Prostate gland (tissue), 2 donors: ENCODE measurements around the gene RAD51B. TPM values are rescaled to one million over a fixed set of nuclear protein-coding genes. Genes with fewer than 3 reads are reported as not detected.

Source experiments
- DNase-seq: peaks from one replicate; pipeline ENCODE4 v3.0.0-alpha.2; 2019; ENCODE audit warnings: low spot score
- H3K27ac ChIP-seq, 2 donors: fragments of 200-600 bp; sonication (generic); 2 replicates each; pipeline ENCODE4 v1.5.1; 2017 to 2019
- H3K27me3 ChIP-seq: fragments of 200-600 bp; sonication (generic); replicated peaks from 2 replicates; pipeline ENCODE4 v1.5.1; 2019; ENCODE audit not compliant: insufficient read depth
- H3K36me3 ChIP-seq, 2 donors: fragments of 200-600 bp; sonication (generic); 1 replicate in 1 of 2; 2 replicates in 1 of 2; pipeline versions ENCODE4 v1.5.1 to v1.8.1; 2017 to 2019
- H3K4me1 ChIP-seq: fragments of 200-600 bp; sonication (generic); replicated peaks from 2 replicates; pipeline ENCODE4 v1.5.1; 2019
- H3K4me3 ChIP-seq, 2 donors: fragments of 200-600 bp; sonication (generic); 2 replicates each; pipeline ENCODE4 v1.5.1; 2017 to 2019
- H3K9me3 ChIP-seq: fragments of 200-600 bp; sonication (generic); 2 replicates; pipeline ENCODE4 v1.5.1; 2017
- POLR2A ChIP-seq: fragments of 450-650 bp; IDR thresholded peaks from one replicate; pipeline ENCODE4 v1.6.1; 2016; ENCODE audit warnings: antibody characterized with exemption, mild to moderate bottlenecking
- POLR2AphosphoS5 ChIP-seq: sonication (generic); formaldehyde crosslinking; IDR thresholded peaks from one replicate; pipeline ENCODE4 v1.6.1; 2017; ENCODE audit warnings: antibody characterized with exemption
- WGBS: methylation state at CpG from one replicate; pipeline ENCODE4 v1.1.5; 2018; 5-methylcytosine and 5-hydroxymethylcytosine counted together
- intact Hi-C: fragments of 100-400 bp; cut with DNase I; formaldehyde crosslinking; loops from one replicate; pipeline ENCODE4 v1.14.2; 2022
- total RNA-seq, 2 donors: library from RNA; depleted of rRNA; stranded (reverse); fragments of >200 nt; gene quantifications; one replicate each; pipeline ENCODE4 v1.1.0, GENCODE V29; 2016
- TF ChIP-seq, protein P1 (sequence below), 4 experiments: fragments of 200-600 bp in 2 of 4; fragments of 450-650 bp in 2 of 4; sonication (generic) in 2 of 4; IDR thresholded peaks; 1 replicate in 3 of 4; 2 replicates in 1 of 4; pipeline ENCODE4 v1.5.1; 2016 to 2019; ENCODE audit warnings: antibody characterized with exemption in 4 of 4, mild to moderate bottlenecking in 2 of 4, moderate library complexity in 2 of 4

RAD51B gene
- total RNA-seq, 2 donors from 2014 or later, result 14.9 to 35.8 TPM

DNA sequence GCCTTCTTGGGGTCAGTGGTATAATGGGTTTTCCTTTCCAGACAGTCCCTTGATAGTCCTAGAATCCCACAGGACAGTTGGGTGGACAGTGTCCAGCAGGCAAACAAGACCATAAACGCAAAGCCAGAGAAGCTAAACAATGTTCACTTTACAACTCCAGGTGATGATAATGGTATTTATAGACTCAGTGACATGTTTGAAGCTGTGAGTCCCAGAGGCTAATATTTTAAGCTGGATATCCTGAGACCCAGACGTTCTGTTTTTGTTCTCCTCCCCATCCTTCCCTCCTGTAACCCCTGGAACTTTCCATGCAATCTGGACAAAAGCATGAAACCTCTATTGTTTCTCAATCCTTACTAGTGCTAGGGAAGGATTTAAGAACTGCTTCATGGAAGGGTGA, 852.3 kb downstream of the RAD51B start:
- DNase-seq, result no peak
- no peaks in the 10 kb centered on the region for H3K27me3 ChIP-seq
- 13% methylated on average over 2 of the region's 2 CpGs for WGBS
- TF ChIP-seq POLR2AphosphoS5 (peak; percentile 6), POLR2A (no peak)
- intact Hi-C loops, result no loop called here
- no peaks in the 10 kb centered on the region for H3K9me3 ChIP-seq
- H3K36me3 ChIP-seq, result no peaks in the 10 kb centered on the region
- H3K27ac ChIP-seq, result no peak overlapping the region
- no peak overlapping the region for H3K4me3 ChIP-seq
- H3K4me1 ChIP-seq, result peaks cover 22% of the 10 kb centered on the region

DNA sequence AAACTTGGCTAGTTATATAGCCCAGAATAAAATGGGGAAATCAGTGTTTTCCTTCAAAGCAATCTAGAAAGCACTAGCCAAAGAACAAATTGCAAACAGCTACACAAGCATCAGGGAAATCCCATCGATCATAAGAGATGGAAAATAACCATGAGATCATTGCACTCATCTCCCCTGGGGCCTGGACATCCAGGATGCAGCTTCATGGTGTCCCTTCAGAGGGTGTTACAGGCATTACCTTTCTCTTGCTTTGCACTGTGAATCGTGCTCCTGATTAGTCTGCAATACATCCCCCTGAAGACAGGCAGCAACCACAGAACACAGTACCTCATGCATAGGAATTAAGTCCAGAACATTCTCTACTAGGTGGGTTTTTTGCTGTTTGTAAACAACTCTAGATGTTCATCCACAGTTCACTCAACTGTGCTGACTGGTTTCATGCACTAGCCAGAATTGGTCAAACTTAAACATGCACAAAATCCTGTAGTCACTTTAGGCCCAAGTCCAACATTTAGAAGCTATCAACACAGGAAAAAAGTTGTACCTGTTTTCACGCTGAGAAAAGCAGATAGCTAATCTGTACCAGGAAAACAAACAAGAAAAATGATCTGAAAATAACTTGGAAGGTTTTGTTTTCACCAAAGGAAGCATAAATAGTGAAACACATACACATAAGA, 853.2 kb downstream of the RAD51B start:
- peaks cover 17% of the 10 kb centered on the region for H3K4me1 ChIP-seq
- no peak for DNase-seq
- no peak overlapping the region for H3K4me3 ChIP-seq
- no peaks in the 10 kb centered on the region for H3K9me3 ChIP-seq
- H3K36me3 ChIP-seq, result no peaks in the 10 kb centered on the region
- no peak overlapping the region for H3K27ac ChIP-seq
- 62% methylated on average over 3 of the region's 3 CpGs for WGBS
- H3K27me3 ChIP-seq, result no peaks in the 10 kb centered on the region
- no peak for TF ChIP-seq POLR2AphosphoS5
- no peak for TF ChIP-seq POLR2A
- TF ChIP-seq, protein P1, sequence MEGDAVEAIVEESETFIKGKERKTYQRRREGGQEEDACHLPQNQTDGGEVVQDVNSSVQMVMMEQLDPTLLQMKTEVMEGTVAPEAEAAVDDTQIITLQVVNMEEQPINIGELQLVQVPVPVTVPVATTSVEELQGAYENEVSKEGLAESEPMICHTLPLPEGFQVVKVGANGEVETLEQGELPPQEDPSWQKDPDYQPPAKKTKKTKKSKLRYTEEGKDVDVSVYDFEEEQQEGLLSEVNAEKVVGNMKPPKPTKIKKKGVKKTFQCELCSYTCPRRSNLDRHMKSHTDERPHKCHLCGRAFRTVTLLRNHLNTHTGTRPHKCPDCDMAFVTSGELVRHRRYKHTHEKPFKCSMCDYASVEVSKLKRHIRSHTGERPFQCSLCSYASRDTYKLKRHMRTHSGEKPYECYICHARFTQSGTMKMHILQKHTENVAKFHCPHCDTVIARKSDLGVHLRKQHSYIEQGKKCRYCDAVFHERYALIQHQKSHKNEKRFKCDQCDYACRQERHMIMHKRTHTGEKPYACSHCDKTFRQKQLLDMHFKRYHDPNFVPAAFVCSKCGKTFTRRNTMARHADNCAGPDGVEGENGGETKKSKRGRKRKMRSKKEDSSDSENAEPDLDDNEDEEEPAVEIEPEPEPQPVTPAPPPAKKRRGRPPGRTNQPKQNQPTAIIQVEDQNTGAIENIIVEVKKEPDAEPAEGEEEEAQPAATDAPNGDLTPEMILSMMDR (IDR thresholded peaks at IDR 0.05), result peak in 1 of 4 experiments; percentile 6
- intact Hi-C loops, result no loop called here

DNA sequence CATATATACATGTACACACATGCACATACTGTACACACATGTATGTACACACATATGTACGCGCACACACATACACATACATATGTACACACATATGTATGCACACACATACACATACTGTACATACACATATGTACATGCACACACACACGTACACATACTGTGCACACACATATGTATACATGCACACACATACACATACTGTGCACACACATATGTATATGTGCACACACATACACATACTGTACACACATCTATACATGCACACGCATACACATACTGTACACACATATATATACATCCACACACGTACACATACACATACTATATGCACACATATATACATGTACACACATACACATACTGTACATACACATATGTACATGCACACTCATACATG, 853.9 kb downstream of the RAD51B start:
- WGBS, result 96% methylated on average over 5 of the region's 5 CpGs
- Histone ChIP-seq H3K9me3 (no peaks in the 10 kb centered on the region), H3K4me3 (no peak overlapping the region), H3K4me1 (peaks cover 12% of the 10 kb centered on the region), H3K36me3 (no peaks in the 10 kb centered on the region), H3K27ac (no peak overlapping the region), H3K27me3 (no peaks in the 10 kb centered on the region)
- TF ChIP-seq POLR2AphosphoS5 (no peak), POLR2A (no peak)
- TF ChIP-seq, protein P1 (IDR thresholded peaks at IDR 0.05), result no peak
- intact Hi-C loops, result no loop called here
- DNase-seq, result no peak

DNA sequence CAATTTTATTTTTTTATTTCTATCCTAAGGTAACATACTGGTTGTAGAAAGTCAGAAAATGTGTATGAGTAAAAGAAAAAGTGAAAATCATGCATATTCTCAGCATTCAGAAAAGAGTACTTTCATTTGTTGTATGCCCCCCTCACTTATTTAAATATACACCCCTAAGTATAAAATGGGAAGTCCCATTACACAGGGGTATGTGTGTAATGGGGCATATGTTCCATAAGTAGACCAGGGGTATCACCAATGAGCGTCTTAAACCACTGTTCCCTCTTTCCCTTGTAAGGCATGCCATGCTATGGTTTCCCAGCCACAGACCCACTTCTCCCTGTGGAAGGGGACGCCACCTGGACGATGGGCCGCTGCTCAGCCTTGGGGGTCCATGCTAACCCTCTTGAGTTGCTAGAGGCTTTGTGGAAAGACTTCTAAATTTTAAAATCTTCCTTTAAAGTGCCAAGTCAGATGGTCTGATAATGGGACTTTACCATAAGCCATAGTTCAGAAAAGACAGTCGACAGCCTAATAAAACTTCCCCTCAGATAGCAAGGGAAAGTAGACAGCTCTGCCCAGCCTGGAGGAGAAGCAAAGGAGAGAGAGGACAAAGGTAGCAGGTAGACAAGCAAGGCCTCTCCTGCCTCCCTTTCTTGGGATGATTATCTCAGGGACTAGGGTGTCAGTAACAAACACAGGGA, 855.1 kb downstream of the RAD51B start:
- Histone ChIP-seq H3K9me3 (no peaks in the 10 kb centered on the region), H3K27ac (no peak overlapping the region), H3K27me3 (no peaks in the 10 kb centered on the region), H3K36me3 (no peaks in the 10 kb centered on the region), H3K4me1 (peaks cover 12% of the 10 kb centered on the region), H3K4me3 (no peak overlapping the region)
- no peak for DNase-seq
- 81% methylated on average over 5 of the region's 5 CpGs for whole genome bisulfite sequencing
- intact Hi-C loops, result loop anchor here (5.0 kb wide), 1 partner anchor 108 kb away; no protein-coding TSS in a partner anchor
- TF ChIP-seq POLR2AphosphoS5 (no peak), POLR2A (no peak)
- TF ChIP-seq, protein P1 (IDR thresholded peaks at IDR 0.05), result no peak

DNA sequence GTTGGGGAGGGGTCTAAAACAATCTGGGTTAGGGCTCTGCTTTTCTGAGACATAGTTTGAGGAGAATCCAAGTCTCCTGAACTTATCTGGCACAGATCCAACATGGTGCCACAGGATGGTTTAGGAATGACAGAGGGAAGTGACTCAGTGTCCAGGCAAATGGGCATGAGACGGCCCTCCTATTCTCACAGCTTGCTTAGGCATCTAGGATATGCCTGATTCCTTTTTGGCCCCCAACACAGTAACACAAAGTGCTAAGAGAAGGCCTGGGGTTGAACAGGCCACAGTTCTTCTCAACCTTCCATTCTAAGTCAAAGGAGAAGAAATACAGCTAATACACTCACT, 855.6 kb downstream of the RAD51B start:
- Histone ChIP-seq H3K4me3 (no peak overlapping the region), H3K36me3 (no peaks in the 10 kb centered on the region), H3K4me1 (peaks cover 12% of the 10 kb centered on the region), H3K27ac (no peak overlapping the region), H3K9me3 (no peaks in the 10 kb centered on the region), H3K27me3 (no peaks in the 10 kb centered on the region)
- WGBS, result 100% methylated on average over 1 of the region's 1 CpG
- intact Hi-C loops, result loop anchor here (5.0 kb wide), 1 partner anchor 107 kb away; no protein-coding TSS in a partner anchor
- no peak for TF ChIP-seq POLR2AphosphoS5
- TF ChIP-seq POLR2A, result no peak
- TF ChIP-seq, protein P1 (IDR thresholded peaks at IDR 0.05), result no peak
- DNase-seq, result no peak
